Neural cell (in vitro differentiated cells): Measurements from ENCODE around the gene IP6K3. TPM values are rescaled to one million over a fixed set of nuclear protein-coding genes. Genes with fewer than 3 reads are reported as not detected.

Experiments used
- H2AFZ ChIP-seq: fragments of 200-600, 300-800 bp; sonication (generic), shearing (Covaris generic); 2 replicates; pipeline ENCODE4 v1.6.0; 2014; ENCODE audit warnings: low read depth, mild to moderate bottlenecking, antibody characterized with exemption, low read length, moderate library complexity
- H3F3A ChIP-seq: fragments of 200-600 bp; shearing (Covaris generic); 2 replicates; pipeline ENCODE4 v1.6.1; 2016; ENCODE audit warnings: mild to moderate bottlenecking, moderate library complexity, mixed read lengths, antibody characterized with exemption, low read length; ENCODE audit not compliant: insufficient read depth, poor library complexity, severe bottlenecking
- H3K27ac ChIP-seq: fragments of 200-600, 300-800 bp; sonication (generic), shearing (Covaris generic); 2 replicates; pipeline ENCODE4 v1.5.1; 2014; ENCODE audit warnings: mild to moderate bottlenecking, low read length, moderate library complexity
- H3K27me3 ChIP-seq: fragments of 300-800, 200-600 bp; sonication (generic), shearing (Covaris generic); 2 replicates; pipeline ENCODE4 v1.6.0; 2014; ENCODE audit warnings: mild to moderate bottlenecking, low read depth, low read length, moderate library complexity; ENCODE audit not compliant: insufficient read depth
- H3K36me3 ChIP-seq: fragments of 300-800, 200-600 bp; sonication (generic), shearing (Covaris generic); 2 replicates; pipeline ENCODE4 v1.5.1; 2014; ENCODE audit warnings: mild to moderate bottlenecking, antibody characterized with exemption, low read length, moderate library complexity; ENCODE audit not compliant: insufficient read depth
- H3K4me2 ChIP-seq: fragments of 300-800, 200-600 bp; sonication (generic), shearing (Covaris generic); 2 replicates; pipeline ENCODE4 v1.6.0; 2014; ENCODE audit warnings: mild to moderate bottlenecking, low read length
- H3K4me3 ChIP-seq: fragments of 300-800, 200-600 bp; sonication (generic), shearing (Covaris generic); 2 replicates; pipeline ENCODE4 v1.5.1; 2014; ENCODE audit warnings: mild to moderate bottlenecking, low read length, moderate library complexity
- H3K79me2 ChIP-seq: fragments of 200-600 bp; shearing (Covaris generic); replicated peaks from 2 replicates; pipeline ENCODE4 v1.6.0; 2014; ENCODE audit warnings: mild to moderate bottlenecking, low read length, moderate library complexity; ENCODE audit not compliant: insufficient read depth
- H3K9ac ChIP-seq: fragments of 300-800, 200-600 bp; sonication (generic), shearing (Covaris generic); 2 replicates; pipeline ENCODE4 v1.6.1; 2016; ENCODE audit warnings: mild to moderate bottlenecking, low read length, mixed read lengths
- H3K9me2 ChIP-seq: fragments of 200-600 bp; shearing (Covaris generic); 2 replicates; pipeline ENCODE4 v1.6.1; 2016; ENCODE audit warnings: mild to moderate bottlenecking, low read length, mixed read lengths; ENCODE audit not compliant: insufficient read depth
- H3K9me3 ChIP-seq: fragments of 200-600, 300-800 bp; sonication (generic), shearing (Covaris generic); 2 replicates; pipeline ENCODE4 v1.6.1; 2016; ENCODE audit warnings: mild to moderate bottlenecking, mixed run types, low read length, moderate library complexity, mixed read lengths
- H4K20me1 ChIP-seq: fragments of 200-600 bp; shearing (Covaris generic); 2 replicates; pipeline ENCODE4 v1.6.1; 2016; ENCODE audit warnings: mild to moderate bottlenecking, mixed run types; ENCODE audit not compliant: insufficient read depth
- CTCF ChIP-seq: fragments of 450-650 bp; IDR thresholded peaks from 2 replicates; pipeline ENCODE4 v1.5.1; 2014; ENCODE audit warnings: antibody characterized with exemption, mild to moderate bottlenecking, moderate library complexity; ENCODE audit not compliant: poor library complexity, severe bottlenecking
- EP300 ChIP-seq: fragments of 450-650 bp; conservative IDR thresholded peaks from 2 replicates; pipeline ENCODE4 v1.6.1; 2014; ENCODE audit warnings: antibody characterized with exemption, mild to moderate bottlenecking, moderate library complexity; ENCODE audit not compliant: poor library complexity, severe bottlenecking
- EZH2 ChIP-seq: fragments of 200-600, 300-800 bp; shearing (Covaris generic), sonication (generic); IDR thresholded peaks from 2 replicates; pipeline ENCODE4 v1.6.1; 2014; ENCODE audit warnings: antibody characterized with exemption, low read length, borderline replicate concordance, mild to moderate bottlenecking; ENCODE audit not compliant: insufficient read depth, poor library complexity, severe bottlenecking
- MXI1 ChIP-seq: fragments of 450-650 bp; conservative IDR thresholded peaks from 2 replicates; pipeline ENCODE4 v1.6.1; 2014; ENCODE audit warnings: antibody characterized with exemption, mild to moderate bottlenecking; ENCODE audit not compliant: poor library complexity, severe bottlenecking
- POLR2AphosphoS5 ChIP-seq: IDR thresholded peaks from 2 replicates; pipeline ENCODE4 v1.6.1; 2012
- RAD21 ChIP-seq: fragments of 450-650 bp; conservative IDR thresholded peaks from 2 replicates; pipeline ENCODE4 v1.6.1; 2014; ENCODE audit warnings: antibody characterized with exemption, mild to moderate bottlenecking, moderate library complexity
- REST ChIP-seq: IDR thresholded peaks from 2 replicates; pipeline ENCODE4 v1.6.1; 2012; ENCODE audit warnings: borderline replicate concordance
- SMC3 ChIP-seq: fragments of 450-650 bp; conservative IDR thresholded peaks from 2 replicates; pipeline ENCODE4 v1.6.1; 2014; ENCODE audit warnings: antibody characterized with exemption, mild to moderate bottlenecking, moderate library complexity; ENCODE audit not compliant: poor library complexity
- TAF1 ChIP-seq: IDR thresholded peaks from 2 replicates; pipeline ENCODE4 v1.6.1; 2012; ENCODE audit warnings: low read depth
- polyA plus RNA-seq: library from polyadenylated mRNA; depleted of rRNA; stranded (reverse); fragments of >200 nt; gene quantifications from 2 replicates; pipeline ENCODE4 v1.2.3, GENCODE V29; 2014

Gene IP6K3
- polyA plus RNA-seq, 1 donor from 2014 or later = not detected

GRCh38 chr6:33728438-33728837 lies 18.3 kb downstream of the IP6K3 start:
- TF ChIP-seq RAD21 = no peak
- TF ChIP-seq EZH2 = no peak
- TF ChIP-seq CTCF = no peak
- TF ChIP-seq TAF1 = no peak
- no peak for TF ChIP-seq SMC3
- TF ChIP-seq EP300 = no peak
- TF ChIP-seq POLR2AphosphoS5 = no peak
- no peak for TF ChIP-seq MXI1
- no peak for TF ChIP-seq REST
- no peak overlapping the region for H3K27ac ChIP-seq

GRCh38 chr6:33727932-33728331 lies 18.8 kb downstream of the IP6K3 start:
- no peak for TF ChIP-seq MXI1
- TF ChIP-seq EP300 = no peak
- no peak for TF ChIP-seq CTCF
- TF ChIP-seq SMC3 = no peak
- no peak for TF ChIP-seq TAF1
- TF ChIP-seq RAD21 = no peak
- no peak for TF ChIP-seq POLR2AphosphoS5
- no peak for TF ChIP-seq EZH2
- no peak for TF ChIP-seq REST
- no peaks in the 10 kb centered on the region for H3K9me2 ChIP-seq
- H3K27me3 ChIP-seq = no peaks in the 10 kb centered on the region
- H3K79me2 ChIP-seq = no peaks in the 10 kb centered on the region
- no peaks in the 10 kb centered on the region for H3K9me3 ChIP-seq
- H2AFZ ChIP-seq = no peak overlapping the region
- H3F3A ChIP-seq = no peaks in the 10 kb centered on the region
- no peak overlapping the region for H3K27ac ChIP-seq
- no peak overlapping the region for H3K4me2 ChIP-seq
- no peak overlapping the region for H3K4me3 ChIP-seq
- H3K36me3 ChIP-seq = no peaks in the 10 kb centered on the region
- no peak overlapping the region for H3K9ac ChIP-seq
- no peaks in the 10 kb centered on the region for H4K20me1 ChIP-seq

More at GRCh38 chr6:33728438-33728837, 18.3 kb downstream of the IP6K3 start:
- H3F3A ChIP-seq = no peaks in the 10 kb centered on the region
- no peaks in the 10 kb centered on the region for H3K36me3 ChIP-seq
- no peak overlapping the region for H3K4me3 ChIP-seq
- H3K79me2 ChIP-seq = no peaks in the 10 kb centered on the region
- H3K9ac ChIP-seq = no peak overlapping the region
- H4K20me1 ChIP-seq = no peaks in the 10 kb centered on the region
- H3K9me2 ChIP-seq = no peaks in the 10 kb centered on the region
- no peak overlapping the region for H3K4me2 ChIP-seq
- no peaks in the 10 kb centered on the region for H3K9me3 ChIP-seq
- H3K27me3 ChIP-seq = no peaks in the 10 kb centered on the region
- H2AFZ ChIP-seq = no peak overlapping the region
